GM15510 (cell line): ENCODE data around the gene TPCN1.

Source experiments
- POLR2A ChIP-seq: IDR thresholded peaks from 3 replicates; pipeline ENCODE4 v1.6.1; 2011; ENCODE audit warnings: borderline replicate concordance; ENCODE audit not compliant: insufficient read length; ENCODE audit errors: extremely low read depth

Gene TPCN1

GRCh38 chr12:113254298-113254697, 33.0 kb downstream of the TPCN1 start:
- TF ChIP-seq POLR2A: no peak

GRCh38 chr12:113257564-113257963, 36.3 kb downstream of the TPCN1 start:
- no peak for TF ChIP-seq POLR2A

- TF ChIP-seq POLR2A: no peak
Observed at GRCh38 chr12:113260127-113260526, 38.9 kb downstream of the TPCN1 start.

DNA sequence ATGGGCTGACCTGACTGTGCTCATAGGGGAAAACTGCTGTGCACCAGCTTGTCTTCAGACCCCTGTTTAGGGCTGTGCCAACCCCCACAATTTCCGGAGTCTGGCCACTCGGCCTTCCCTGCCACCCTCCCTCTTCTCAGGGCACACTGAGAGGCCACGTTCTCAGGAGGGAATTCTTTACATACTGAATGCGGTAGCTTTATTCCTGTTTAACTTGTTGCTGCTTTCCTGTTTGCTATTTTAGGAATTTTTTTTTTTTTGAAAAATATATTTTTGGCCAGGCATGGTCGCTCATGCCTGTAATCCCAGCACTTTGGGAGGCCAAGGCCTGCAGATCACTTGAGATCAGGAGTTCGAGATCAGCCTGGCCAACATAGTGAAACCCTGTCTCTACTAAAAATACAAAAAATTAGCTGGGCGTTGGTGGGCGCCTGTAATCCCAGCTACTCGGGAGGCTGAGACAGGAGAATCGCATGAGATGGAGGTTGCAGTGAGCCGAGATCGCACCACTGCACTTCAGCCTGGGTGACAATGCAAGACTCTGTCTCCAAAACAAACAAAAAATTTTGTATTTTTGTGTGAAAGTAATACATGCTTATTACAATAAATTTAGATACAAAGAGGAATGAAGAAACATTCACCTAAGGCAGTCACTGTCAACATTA, 39.5 kb downstream of the TPCN1 start:
- no peak for TF ChIP-seq POLR2A

DNA sequence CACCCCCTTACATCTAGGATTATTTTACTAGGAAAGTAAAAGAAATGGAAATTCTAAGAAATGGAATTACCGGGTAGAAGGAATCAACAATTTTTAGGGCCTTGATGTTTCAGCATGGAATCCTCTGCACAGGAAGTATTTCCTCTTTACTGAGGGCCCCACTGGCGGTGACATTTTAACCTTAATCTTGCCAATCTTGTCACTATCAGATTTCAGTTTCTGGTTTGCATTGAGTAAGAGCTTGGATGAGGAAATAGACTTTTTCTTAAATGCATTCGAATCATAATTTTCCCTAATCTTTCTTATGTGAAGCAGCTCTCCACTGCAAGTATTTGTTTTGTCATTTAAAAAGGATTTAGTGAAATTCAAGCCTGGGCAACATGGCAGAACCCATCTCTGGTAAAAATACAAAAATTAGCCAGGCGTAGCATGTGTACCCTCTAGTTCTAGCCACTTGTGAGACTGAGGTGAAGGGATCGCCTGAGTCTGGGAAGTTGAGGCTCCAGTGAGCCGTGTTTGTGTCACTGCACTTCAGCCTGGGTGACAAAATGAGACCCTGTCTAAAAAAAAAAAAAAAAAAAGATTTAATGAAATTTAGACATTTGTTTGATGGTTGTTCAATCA, 40.7 kb downstream of the TPCN1 start:
- TF ChIP-seq POLR2A: no peak

DNA sequence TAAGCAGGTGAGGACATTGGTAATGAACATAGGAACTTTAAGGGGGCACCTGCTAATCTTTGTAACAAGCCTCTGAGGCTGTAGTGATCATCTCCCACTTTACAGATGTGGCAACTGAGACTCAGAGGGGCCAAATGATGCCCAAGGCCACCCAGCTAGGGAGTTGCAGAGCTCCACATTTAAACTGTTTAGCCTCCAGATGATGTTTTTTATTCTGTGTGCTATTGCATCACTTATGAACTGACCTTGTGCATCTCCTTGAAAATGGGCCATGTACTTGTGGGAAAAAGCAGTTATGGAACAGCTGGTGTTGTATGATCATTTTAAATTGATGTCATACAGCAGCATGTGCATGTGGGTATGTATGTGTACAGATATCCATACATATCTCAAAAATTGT, 41.4 kb downstream of the TPCN1 start:
- TF ChIP-seq POLR2A: no peak

- TF ChIP-seq POLR2A: no peak
Observed at GRCh38 chr12:113263431-113263963, 42.2 kb downstream of the TPCN1 start.

DNA sequence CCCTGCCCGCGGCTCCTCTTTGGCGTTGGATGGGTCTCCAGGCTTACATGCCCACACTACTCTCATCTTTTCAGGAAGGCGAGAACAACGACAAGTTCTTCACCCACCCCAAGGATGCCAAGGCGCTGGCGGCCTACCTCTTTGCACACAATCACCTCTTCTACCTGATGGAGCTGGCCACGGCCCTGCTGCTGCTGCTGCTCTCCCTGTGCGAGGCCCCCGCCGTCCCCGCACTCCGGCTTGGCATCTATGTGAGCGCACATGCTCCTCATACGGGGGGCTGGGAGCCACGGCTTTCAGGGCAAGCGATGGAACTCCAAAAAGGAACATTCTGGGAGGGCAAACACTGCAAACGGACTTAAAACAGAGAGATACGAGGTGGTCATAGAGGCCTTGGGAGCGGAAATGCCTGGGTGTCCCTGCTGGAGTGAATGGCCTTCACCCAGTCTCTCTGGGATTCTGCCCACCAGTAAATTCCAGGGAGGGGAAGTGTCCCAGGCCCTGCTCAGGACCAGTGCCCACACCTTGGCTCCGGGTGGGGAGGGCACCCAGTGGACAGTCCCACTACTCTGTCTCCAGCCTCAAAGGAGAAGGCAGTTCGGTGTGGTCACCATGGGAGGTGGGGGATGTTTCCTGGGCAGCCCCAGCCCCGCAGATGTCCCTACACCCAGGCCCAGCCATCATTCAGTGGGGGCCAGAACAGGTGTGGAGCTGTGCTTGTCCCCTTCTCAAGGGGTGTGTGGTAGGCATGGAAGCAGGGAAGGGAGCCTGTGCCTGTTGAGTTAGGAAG, 45.0 kb downstream of the TPCN1 start:
- no peak for TF ChIP-seq POLR2A

- TF ChIP-seq POLR2A: no peak
Observed at GRCh38 chr12:113267621-113268020, 46.4 kb downstream of the TPCN1 start.

GRCh38 chr12:113268136-113268535, 46.9 kb downstream of the TPCN1 start:
- TF ChIP-seq POLR2A: no peak

- TF ChIP-seq POLR2A: no peak
Observed at GRCh38 chr12:113268621-113269020, 47.4 kb downstream of the TPCN1 start.

DNA sequence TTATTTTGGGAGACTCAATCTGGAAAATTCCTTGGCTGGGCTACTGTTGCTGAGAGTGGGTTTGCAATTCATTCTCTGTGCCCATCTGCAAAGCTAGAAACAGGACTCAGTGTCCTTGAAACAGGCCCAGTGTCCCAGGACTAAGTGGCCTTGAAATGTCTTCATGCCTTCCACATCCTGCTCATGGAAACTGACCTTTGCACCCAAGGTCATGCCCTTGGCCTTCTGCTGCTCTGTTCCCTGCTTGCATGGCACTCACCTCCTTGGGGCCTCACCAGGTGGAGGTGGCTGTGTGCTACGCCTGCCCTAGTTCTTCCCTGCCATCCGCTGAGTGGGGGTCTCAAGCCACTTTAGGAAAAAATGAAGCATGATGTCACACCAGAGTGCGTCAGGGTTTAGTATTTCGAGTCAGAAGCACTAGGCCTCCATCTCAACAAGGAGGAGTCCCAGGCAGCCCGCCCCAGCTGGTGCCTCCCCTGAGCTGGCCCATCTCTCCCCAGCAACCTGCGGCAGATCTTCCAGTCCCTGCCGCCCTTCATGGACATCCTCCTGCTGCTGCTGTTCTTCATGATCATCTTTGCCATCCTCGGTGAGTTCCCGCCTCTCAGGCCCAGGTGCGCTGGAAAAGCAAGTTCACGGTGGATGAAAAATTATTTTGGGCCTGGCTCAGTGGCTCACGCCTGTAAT, 48.1 kb downstream of the TPCN1 start:
- no peak for TF ChIP-seq POLR2A

- TF ChIP-seq POLR2A: no peak
Observed at GRCh38 chr12:113270709-113271009, 49.4 kb downstream of the TPCN1 start.

GRCh38 chr12:113271466-113271852, 50.2 kb downstream of the TPCN1 start:
- TF ChIP-seq POLR2A: no peak
